Cortex of kidney (tissue), 1 donor: ENCODE results near the gene VMP1.

ENCODE experiments used
- DNase-seq: peaks from one replicate; lab custom pipeline; 2025; lab: John Stamatoyannopoulos, UW

Gene VMP1

GRCh38 chr17:59707149-59707970, at the start of gene VMP1, which contains the start of gene PTRH2:
TSS of gene VMP1 (plus strand) at chr17:59707654. CDS start at chr17:59731447, 23,793 bp downstream.
TSS of gene PTRH2 (minus strand) at chr17:59707430. CDS start at chr17:59697978, 9,452 bp downstream.
- DNase-seq: no peak

DNA sequence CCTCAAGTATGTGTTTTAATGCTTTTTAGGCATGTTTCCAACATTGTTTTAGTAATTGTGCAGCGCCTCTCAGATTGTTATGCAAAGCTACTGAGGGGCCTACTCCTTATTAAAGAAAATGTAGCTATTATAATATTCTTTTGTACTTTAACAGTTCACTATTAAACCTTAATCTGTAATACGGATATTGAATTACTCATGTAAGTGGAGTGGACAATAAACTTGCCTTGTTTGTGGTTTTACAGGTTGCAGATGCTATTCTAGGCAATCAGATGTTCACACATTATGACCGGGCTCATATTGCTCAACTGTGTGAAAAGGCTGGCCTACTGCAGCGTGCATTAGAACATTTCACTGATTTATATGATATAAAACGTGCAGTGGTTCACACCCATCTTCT, 41.2 kb upstream of the VMP1 start:
- DNase-seq: no peak

DNA sequence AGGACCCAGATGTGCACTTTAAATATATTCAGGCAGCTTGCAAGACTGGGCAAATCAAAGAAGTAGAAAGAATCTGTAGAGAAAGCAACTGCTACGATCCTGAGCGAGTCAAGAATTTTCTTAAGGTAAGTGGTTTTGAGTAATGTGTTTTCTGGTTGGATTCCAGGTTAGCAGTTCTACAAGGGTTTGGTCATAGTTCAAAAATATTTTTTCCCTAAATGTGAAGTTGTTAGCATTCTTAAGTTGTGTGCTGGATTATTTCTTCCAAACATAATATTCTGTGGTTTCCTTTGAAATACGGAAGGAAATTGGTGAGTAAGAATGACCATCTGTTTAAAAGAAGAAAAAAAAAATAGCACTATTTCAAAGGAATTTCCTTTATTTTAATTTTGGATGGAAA, 38.6 kb upstream of the VMP1 start:
- no peak for DNase-seq

DNA sequence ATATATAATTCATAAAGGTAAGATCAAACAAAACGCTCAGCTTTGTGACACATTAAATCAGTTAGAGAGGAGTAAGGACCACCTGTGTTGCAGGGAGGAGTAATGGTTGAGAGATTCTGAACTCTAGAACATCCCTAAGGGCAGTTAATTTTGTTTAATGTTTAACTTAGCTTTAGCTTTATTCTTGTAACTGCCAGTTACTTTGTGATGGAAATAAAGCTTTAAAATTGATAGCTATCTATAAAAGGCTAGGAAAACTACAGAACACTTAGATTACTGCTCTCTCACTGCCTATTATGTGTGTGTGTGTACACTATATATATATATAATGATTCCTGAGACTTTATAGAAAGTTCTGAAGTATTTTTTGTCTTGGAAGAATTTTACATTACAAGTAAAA, 38.0 kb upstream of the VMP1 start:
- no peak for DNase-seq

GRCh38 chr17:59669944-59670343, 37.5 kb upstream of the VMP1 start:
- no peak for DNase-seq

DNA sequence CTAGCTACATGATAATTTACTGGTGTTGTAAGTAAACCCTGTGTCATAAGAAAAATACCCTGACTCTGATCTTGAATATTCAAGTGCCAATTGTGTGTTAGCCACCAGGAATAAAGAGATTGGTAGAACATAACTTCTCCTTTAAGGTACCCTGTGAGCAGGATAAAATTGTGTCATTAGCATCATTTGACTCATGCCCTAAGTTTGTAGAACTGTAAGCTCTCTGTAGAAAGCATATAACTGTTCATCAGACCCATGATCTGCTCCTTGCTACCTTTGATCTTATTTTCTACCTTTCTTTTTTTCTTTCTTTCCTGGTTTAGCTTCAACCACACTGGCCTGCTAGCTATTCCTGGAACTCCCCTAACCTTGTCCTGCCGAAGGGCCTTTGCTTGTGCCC, 36.1 kb upstream of the VMP1 start:
- DNase-seq: no peak

DNA sequence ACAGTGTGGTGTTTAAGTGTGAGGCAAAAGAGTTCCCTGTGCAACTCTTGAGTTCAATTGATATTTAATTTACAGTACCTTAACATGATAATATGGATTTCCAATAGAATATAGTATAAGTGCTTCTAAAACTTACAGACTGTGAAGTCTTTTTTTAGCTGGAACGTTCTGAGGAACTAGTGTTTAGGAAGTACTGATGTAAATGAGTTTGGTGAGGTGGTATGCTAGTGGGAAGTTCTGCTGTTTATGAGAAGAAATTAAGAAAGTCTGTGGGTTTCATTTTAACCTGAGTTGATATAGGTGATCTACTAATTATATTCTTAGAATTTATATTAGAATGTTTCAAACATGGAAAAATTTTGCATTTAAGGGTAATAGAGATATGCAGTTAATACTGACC, 32.2 kb upstream of the VMP1 start:
- no peak for DNase-seq

GRCh38 chr17:59676716-59677115, 30.7 kb upstream of the VMP1 start:
- DNase-seq: no peak

- DNase-seq: no peak
Measured at GRCh38 chr17:59678918-59679317, 28.5 kb upstream of the VMP1 start.

- no peak for DNase-seq
Measured at GRCh38 chr17:59680314-59680713, 27.1 kb upstream of the VMP1 start.

- no peak for DNase-seq
Measured at GRCh38 chr17:59683283-59683682, 24.2 kb upstream of the VMP1 start.

GRCh38 chr17:59684967-59685366, 22.5 kb upstream of the VMP1 start:
- no peak for DNase-seq

GRCh38 chr17:59688008-59688407, 19.4 kb upstream of the VMP1 start:
- no peak for DNase-seq

DNA sequence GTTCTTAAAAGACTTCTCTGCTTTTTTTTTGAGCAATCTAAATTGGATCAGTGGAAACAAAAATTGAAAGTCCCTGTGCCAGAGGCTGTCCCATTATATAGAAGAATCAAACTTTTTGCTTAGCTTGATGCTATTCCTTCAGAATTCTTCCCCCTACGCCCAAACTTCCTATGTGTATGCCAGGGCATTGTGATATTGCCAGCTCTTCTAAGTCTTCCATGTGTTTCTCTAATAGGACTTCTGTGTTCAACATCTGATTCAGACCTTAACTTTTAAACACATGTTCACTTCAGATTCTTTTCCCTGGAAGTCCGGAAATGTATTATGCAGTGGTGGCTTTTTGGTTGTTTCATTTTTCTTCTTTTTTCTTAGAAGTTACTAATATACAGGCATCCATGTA, 19.0 kb upstream of the VMP1 start:
- DNase-seq: no peak

DNA sequence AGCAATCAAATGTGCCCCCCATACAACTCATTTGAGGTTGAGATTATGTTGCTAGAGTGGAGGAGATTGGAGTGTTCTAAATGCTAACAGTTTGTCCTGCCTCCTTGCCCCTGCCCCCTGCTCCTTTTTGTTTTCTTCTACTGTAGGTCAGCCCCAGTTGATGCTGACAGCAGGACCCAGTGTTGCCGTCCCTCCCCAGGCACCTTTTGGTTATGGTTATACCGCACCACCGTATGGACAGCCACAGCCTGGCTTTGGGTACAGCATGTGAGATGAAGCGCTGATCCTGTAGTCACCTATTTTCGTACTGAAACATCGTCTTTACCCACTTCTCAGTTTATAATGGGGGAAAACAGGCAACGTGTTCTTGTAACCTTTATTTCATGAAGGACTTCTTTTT, 13.9 kb upstream of the VMP1 start:
- DNase-seq: no peak

DNA sequence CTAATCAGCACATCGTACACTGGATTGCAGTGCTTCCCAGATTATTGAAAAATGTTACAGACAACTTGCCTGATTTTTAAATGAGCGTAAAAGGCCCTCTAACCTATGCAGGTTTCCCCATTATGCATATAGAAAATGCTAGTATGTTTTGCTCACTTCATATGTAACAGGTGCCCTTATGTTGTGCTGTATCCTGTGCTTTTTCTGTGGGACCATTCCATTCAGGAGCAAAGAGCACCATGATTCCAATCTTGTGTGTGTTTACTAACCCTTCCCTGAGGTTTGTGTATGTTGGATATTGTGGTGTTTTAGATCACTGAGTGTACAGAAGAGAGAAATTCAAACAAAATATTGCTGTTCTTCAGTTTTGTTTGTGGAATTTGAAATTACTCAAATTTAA, 13.1 kb upstream of the VMP1 start:
- DNase-seq: no peak

- DNase-seq: no peak
Measured at GRCh38 chr17:59695945-59696681, 11.3 kb upstream of the VMP1 start.

- DNase-seq: no peak
Measured at GRCh38 chr17:59696682-59697277, 10.7 kb upstream of the VMP1 start.

DNA sequence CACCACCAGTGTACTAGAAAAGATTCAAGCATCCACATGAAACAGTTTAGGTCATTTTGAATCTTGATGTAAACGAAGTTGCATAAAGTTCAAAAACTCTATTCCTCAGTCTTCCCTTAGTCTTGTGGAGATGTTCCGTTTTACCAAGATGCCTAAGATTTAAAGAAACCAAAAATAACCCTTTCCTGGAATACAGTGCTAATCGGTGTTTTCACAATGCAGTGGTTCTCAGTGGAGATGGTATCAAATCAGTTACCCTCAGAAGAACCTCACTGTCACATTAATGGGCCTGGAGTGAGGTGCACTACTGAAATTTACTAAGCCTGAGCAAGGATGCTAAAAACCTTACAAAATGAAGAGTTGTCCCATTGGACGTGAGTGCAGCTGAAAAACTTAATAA, 9.3 kb upstream of the VMP1 start:
- no peak for DNase-seq

GRCh38 chr17:59699218-59699617, 8.2 kb upstream of the VMP1 start:
- no peak for DNase-seq

DNA sequence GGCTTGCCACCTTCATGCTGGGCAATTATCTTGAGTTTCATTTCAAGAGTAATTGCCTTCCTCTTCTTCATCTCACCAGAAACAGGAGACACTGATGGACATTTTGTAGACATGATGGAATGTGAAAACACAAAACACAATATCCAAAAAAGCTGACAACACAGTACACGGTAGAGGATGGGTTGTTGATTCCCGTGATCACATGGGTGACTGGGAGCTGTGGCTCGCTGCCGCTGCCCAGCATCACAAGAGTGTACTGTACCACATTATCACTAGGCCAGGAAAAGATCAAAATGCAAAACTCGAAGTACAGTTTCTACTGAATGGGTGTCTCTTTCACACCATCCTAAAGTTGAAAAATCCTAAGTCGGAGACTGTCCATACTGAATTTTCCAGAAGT, 7.7 kb upstream of the VMP1 start:
- DNase-seq: no peak

DNA sequence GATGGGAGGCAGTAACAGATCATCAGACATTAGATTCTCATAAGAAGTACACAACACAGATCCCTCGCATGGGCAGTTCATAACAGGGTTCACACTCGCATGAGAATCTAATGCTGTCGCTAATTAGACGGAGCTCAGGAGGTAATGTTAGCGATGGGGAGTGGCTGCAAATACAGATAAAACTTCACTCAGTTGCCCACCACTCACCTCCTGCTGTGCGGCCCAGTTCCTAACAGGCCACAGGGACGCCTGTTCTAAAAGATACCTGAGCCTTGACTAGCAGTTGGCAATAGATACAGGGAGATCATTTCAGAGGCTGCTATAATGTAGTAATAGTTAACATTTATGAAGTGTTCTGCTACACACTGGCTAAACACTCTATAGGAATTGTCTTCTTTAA, 5.2 kb upstream of the VMP1 start:
- DNase-seq: no peak

GRCh38 chr17:59707971-59708430, 547 bp downstream of the VMP1 start:
- DNase-seq: no peak
